Ureter (tissue), 1 donor: ENCODE results near the gene CNGA2. TPM values are rescaled to one million over a fixed set of nuclear protein-coding genes. Genes with fewer than 3 reads are reported as not detected.
"Not testable (repeated sequence)": the region's sequence is repeated elsewhere in the genome, so short reads cannot be mapped to it uniquely, and the experiment has no call there.

Source experiments
- DNase-seq: peaks from one replicate; pipeline ENCODE4 v3.0.0-alpha.2; 2020; ENCODE audit warnings: low spot score
- total RNA-seq: library from RNA; stranded (reverse); gene quantifications from one replicate; pipeline ENCODE4 v1.2.4, GENCODE V29; 2023
- donor health status: DM: yes; HTN: yes; CAD: no.

Gene CNGA2
- total RNA-seq: not detected

DNA sequence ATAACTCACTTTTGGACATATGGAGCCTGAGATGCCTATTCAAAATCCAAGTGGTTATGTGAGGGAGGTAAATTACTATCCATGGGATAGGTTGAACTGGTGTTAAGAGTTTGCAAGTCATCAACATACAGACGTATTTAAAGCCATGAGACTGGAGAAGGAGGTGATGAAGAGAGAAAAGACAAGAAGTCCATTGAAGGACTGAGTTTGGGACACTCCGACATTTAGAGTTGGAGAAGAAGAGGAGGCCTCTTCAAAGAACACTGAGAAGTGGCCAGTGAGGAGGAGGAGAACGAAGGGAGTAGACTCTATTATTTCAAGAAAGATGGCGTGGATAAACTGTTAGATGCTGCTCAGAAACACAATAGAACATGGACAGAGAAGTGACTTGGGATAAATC lies at the start of gene CNGA2:
CNGA2 (plus strand) TSS at position 301 of the 400 bp plus-strand sequence. CDS start 3,738 bp downstream, outside the sequence.
- no peak for DNase-seq

- no peak for DNase-seq
Observed at GRCh38 chrX:151687635-151688034, 46.9 kb upstream of the CNGA2 start.

- DNase-seq: peak; percentile 24
Observed at GRCh38 chrX:151688695-151689094, 45.9 kb upstream of the CNGA2 start.

- DNase-seq: no peak
Observed at GRCh38 chrX:151692825-151693224, 41.7 kb upstream of the CNGA2 start.

DNA sequence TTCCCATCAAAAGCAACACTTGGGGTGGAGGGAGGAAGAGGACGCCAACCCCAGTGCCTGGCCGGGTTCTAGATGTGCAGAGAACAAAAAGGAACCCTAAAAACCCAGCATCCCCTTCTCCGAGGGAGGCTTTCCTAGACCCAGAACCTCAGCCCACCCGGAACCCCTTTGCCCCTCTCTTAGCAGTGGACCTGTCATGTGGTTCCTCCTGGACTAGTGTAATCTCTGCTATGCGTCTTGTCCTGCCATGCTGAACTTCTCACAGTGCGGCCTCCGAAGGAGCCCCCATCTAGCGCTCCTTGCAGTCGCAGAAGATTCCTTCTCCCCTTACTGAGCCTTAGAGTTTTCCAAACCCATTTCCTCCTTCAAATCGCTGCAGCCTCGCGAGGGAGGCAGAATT lies 40.4 kb upstream of the CNGA2 start:
- no peak for DNase-seq

GRCh38 chrX:151694661-151695582 lies 39.6 kb upstream of the CNGA2 start, which contains the start of gene PRRG3:
Gene PRRG3 (plus strand): TSS chrX:151695458. CDS start chrX:151698815, 3,357 bp downstream.
- DNase-seq: no peak

DNA sequence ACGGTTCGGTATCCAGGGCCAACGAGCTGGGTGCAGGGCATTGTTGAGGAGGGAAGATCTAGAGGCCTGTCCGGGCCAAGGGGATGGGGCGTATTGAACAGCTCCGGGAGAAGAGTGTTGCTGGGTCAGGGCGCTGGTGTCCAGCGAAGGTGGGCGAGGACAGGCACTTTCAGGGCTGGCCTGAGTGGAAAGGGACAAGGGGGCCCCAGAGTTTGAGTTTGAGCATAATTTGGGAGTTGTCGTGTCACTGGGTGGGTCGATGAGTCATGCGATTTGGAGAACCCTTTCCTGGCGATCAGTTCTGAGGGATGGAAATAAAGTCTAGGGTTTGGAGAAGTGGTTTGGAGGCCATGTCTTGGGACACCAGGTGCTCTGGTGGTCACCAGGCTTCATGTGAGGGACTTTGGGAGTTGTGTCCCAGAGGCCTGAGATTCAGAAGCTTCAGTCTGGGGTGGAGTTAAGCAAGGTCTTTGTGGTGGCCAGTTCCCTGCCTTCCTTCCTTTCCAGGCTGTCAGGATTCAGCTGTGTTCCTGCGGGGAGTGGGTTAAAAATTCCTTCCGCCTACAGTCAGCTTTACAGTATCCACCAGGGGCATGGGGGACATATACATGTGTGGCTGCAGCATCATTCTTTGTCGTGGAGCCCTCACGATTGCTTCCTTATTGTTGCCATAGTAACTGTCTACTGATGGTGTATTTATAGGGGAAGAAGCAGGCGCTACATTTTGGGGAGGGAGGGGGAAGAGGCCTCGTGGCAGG lies 38.8 kb upstream of the CNGA2 start:
- DNase-seq: no peak

- DNase-seq: not testable (repeated sequence)
Observed at GRCh38 chrX:151697082-151697481, 37.5 kb upstream of the CNGA2 start.

- DNase-seq: no peak
Observed at GRCh38 chrX:151697522-151697921, 37.0 kb upstream of the CNGA2 start.

DNA sequence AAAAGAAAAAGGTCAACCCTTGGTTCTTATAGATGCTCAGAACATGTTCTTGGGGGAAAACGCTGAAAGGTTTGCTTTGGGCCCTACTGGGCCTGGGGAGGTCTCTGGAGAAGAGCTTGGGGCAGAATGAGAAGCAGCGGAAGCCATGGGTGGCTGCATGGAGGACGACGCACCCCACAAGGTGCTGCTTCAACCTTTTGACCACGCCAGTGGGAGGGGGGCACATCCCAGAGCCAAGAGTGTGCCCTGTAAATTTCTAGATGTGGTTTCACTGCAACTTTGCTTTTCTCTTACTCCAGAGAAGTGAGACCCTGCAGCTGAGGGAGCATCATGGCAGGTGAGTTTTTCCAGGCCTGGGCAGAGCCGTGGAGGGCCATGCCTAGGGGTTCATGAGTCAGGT lies 36.1 kb upstream of the CNGA2 start:
- no peak for DNase-seq

DNA sequence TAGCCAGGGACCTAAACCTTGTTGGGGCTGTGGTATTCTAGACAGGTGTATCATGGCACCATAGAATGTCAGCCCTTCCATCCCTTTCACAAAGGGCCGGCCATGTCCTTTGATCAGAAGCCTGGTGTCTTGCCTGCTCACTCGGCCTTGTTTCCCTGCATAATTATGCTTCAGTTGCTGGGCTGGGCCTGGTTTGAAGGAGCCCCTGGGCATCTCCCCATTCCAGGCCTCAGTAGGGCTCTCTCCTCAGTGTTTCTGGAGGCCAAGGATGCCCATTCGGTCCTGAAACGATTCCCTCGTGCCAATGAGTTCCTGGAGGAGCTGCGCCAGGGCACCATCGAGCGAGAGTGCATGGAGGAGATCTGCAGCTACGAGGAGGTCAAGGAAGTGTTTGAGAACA lies 34.8 kb upstream of the CNGA2 start:
- DNase-seq: no peak

DNA sequence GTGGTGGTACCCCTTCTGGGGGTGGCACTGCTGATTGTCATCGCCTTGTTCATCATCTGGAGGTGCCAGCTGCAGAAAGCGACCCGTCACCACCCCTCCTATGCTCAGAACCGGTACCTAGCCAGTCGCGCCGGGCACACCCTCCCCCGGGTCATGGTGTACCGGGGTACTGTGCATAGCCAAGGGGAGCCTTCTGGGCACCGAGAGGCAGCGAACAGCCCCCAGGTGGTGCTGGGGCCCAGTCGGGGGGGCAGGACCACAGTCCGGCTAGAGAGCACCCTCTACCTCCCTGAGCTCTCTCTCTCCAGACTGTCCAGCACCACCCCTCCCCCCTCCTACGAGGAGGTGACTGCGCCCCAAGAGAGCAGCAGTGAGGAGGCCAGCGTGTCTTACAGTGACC lies 34.0 kb upstream of the CNGA2 start:
- DNase-seq: no peak

GRCh38 chrX:151701071-151701470 lies 33.5 kb upstream of the CNGA2 start:
- no peak for DNase-seq

DNA sequence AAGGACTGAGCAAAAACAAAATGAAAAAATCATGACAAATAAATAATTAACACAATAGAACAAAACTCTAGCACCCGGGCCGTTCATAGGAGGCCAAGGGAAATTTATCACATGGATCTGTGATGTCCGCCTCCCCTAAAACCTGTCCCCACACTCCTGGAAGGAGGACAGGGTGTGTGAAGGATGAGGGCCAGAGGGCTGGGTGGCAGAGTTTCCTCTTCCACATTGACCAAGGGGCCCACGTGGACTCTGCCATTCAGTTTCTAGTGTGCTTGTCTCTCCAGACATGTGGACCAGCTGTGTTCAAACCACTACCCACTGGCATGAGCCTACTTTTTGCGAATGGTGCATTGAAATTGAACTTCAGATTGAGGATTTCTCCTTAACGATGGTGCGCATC lies 33.0 kb upstream of the CNGA2 start:
- no peak for DNase-seq

GRCh38 chrX:151702026-151702714 lies 32.4 kb upstream of the CNGA2 start:
- no peak for DNase-seq

DNA sequence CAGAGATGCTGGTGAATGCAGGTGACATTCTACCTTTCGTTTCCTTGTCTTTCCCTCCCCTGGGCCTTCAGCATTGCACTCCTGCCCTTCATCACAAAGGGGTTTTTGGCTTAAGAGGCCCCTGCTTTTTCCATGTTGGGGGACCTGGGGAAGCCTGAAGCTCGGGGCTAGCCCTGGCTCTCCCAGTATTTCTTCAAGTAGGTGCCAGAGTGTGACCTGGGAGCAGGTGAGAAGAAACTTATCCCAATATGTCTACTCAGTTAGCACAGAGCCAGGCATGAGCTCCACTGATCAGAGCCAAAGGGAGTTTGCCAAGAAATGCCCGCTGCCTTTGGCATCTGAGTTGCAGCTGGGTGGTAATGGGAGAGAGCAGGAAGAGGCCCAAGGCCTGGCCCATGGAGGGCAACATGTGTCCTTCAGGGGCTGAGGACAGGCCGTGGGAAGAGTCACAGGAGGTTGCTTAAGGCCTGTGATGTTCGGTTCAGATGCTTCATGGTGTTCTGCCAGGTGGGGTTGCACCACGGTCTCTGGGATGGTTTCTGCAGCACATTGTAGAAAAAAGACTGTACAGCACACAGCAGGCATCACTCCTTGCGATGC lies 31.7 kb upstream of the CNGA2 start:
- no peak for DNase-seq

GRCh38 chrX:151703487-151703886 lies 31.1 kb upstream of the CNGA2 start:
- DNase-seq: no peak

DNA sequence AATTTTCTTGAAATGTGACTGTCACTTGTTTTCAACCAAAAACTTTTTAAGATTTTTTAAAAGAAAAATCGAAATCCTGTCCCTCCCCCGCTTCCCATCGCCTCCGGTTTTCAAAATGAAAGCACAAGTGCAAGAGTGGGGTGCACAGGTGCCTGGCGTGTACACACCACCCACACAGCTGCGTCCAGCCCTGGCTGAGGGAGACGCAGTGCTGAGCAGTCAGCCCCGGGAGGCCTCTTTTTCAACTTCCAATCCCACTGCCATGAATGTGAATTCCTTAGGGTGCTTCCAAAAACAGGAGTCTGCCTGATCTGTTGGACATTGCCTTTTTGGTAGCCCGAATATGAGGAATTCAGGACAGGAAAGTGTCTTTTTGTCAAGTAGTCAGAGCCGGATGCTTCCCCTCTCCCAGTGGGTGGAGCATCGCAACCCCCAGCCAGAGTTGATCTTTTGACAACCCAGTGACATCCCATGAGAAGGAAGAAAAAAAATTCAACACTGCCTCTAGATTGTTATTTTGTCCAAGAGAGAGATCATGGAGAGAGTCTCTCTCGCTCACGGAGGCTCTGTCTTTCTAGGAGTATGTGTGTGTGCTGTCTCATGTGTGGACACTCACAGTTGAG lies 30.4 kb upstream of the CNGA2 start:
- no peak for DNase-seq

- DNase-seq: no peak
Observed at GRCh38 chrX:151708821-151709220, 25.7 kb upstream of the CNGA2 start.

DNA sequence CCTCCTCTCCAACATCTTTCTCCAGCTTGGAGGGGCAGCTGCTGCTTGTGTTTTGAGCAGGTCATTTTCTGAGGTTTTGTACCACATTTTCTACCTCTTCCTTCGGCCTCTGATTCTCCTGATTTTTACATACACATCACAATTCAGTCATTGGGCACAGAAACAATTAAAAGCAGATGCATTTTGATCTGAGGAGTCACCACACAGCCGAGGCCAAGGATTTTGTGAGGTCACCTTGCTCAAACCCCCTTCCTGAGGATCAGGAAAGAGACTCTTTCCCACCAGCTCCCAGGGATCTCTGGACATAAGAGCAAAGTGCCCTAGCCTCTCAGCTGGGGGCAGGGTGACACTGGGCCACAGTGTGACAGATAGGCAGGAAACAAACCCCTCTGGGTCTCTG lies 24.1 kb upstream of the CNGA2 start:
- no peak for DNase-seq

GRCh38 chrX:151711154-151711553 lies 23.4 kb upstream of the CNGA2 start:
- DNase-seq: no peak
